Measurements from ENCODE around the gene LONP2. TPM values are rescaled to one million over a fixed set of nuclear protein-coding genes. Genes with fewer than 3 reads are reported as not detected.

Gene LONP2
- total and polyA plus RNA-seq, 4 donors = 30.0 to 304 (median 52.8) TPM

DNA sequence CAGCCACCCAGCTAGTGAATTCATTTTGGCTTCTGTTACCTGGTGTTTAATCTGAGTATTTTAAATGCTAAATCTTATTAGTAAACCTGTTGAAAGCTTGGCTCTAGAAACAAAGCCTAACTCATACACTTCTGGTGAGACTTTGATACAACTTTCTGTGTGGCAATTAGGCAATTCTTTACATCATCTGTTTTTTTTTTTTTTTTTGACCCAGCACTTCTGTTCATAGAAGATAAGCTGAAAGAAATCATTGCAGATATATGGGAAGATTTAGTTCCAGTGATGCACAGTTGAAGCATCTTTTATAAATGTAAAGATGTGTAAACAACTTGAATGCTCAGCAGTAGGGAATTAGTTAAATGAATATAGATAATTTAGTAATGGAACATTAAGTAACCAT lies 24.9 kb downstream of the LONP2 start:
- Histone ChIP-seq H3K27ac (ENCODE audit: low read depth in 1 of 2, low read length in 2 of 2) (no peak overlapping the region), H3K9ac (ENCODE audit: low read depth in 1 of 2, low read length in 2 of 2) (no peak overlapping the region), H3K9me3 (ENCODE audit: control insufficient read depth in 4 of 4, low read length in 3 of 4) (no peaks in the 10 kb centered on the region), H3K36me3 (ENCODE audit: control insufficient read depth in 4 of 4, insufficient read depth in 3 of 4, low read depth in 1 of 4, low read length in 3 of 4) (peaks cover 5 to 54% (median 26%) of the 10 kb centered on the region in 4 donors), H3K4me1 (ENCODE audit: control insufficient read depth in 4 of 4, insufficient read depth in 4 of 4, low read length in 3 of 4) (no peaks in the 10 kb centered on the region), H3K4me3 (ENCODE audit: low read depth in 1 of 3, low read length in 3 of 3) (no peak overlapping the region), H3K27me3 (ENCODE audit: control insufficient read depth in 4 of 4, insufficient read depth in 4 of 4, low read length in 3 of 4) (no peaks in the 10 kb centered on the region)
- DNase-seq (ENCODE audit: low spot score) = no peak
- TF ChIP-seq RAD21 (IDR thresholded peaks at IDR 0.05) (no peak), NR2F2 (IDR thresholded peaks at IDR 0.05) (no peak)
- TF ChIP-seq, protein P1, sequence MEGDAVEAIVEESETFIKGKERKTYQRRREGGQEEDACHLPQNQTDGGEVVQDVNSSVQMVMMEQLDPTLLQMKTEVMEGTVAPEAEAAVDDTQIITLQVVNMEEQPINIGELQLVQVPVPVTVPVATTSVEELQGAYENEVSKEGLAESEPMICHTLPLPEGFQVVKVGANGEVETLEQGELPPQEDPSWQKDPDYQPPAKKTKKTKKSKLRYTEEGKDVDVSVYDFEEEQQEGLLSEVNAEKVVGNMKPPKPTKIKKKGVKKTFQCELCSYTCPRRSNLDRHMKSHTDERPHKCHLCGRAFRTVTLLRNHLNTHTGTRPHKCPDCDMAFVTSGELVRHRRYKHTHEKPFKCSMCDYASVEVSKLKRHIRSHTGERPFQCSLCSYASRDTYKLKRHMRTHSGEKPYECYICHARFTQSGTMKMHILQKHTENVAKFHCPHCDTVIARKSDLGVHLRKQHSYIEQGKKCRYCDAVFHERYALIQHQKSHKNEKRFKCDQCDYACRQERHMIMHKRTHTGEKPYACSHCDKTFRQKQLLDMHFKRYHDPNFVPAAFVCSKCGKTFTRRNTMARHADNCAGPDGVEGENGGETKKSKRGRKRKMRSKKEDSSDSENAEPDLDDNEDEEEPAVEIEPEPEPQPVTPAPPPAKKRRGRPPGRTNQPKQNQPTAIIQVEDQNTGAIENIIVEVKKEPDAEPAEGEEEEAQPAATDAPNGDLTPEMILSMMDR (IDR thresholded peaks at IDR 0.05; ENCODE audit: low read depth, low read length, missing input control) = no peak
- TF ChIP-seq, protein P2, sequence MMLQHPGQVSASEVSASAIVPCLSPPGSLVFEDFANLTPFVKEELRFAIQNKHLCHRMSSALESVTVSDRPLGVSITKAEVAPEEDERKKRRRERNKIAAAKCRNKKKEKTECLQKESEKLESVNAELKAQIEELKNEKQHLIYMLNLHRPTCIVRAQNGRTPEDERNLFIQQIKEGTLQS (IDR thresholded peaks at IDR 0.05) = no peak

DNA sequence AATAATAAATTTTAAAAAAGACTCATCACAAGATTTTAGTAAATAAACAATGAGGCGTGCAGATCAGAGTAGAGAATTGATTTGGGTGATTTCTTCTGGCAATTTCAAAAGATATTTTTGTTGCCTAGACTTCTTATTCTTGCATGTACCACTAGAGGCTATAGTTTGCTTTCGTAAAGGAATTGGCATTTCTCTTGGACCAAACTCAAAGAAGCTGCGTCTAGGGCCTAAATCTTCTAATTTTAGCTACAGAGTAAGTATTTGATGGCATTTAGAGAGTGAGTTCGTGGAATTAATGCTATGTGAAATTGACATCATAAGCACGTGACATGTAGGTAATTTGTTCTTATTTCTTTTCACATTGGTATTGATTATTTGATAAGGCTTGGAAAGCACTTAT lies 27.6 kb downstream of the LONP2 start:
- TF ChIP-seq TAF1 (conservative IDR thresholded peaks at IDR 0.05) = no peak
- TF ChIP-seq HNF4A (conservative IDR thresholded peaks at IDR 0.05) = no peak
- TF ChIP-seq, protein P2 (IDR thresholded peaks at IDR 0.05) = no peak
- TF ChIP-seq, protein P3, sequence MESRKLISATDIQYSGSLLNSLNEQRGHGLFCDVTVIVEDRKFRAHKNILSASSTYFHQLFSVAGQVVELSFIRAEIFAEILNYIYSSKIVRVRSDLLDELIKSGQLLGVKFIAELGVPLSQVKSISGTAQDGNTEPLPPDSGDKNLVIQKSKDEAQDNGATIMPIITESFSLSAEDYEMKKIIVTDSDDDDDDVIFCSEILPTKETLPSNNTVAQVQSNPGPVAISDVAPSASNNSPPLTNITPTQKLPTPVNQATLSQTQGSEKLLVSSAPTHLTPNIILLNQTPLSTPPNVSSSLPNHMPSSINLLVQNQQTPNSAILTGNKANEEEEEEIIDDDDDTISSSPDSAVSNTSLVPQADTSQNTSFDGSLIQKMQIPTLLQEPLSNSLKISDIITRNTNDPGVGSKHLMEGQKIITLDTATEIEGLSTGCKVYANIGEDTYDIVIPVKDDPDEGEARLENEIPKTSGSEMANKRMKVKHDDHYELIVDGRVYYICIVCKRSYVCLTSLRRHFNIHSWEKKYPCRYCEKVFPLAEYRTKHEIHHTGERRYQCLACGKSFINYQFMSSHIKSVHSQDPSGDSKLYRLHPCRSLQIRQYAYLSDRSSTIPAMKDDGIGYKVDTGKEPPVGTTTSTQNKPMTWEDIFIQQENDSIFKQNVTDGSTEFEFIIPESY (IDR thresholded peaks at IDR 0.05) = no peak
- TF ChIP-seq, protein P1 (IDR thresholded peaks at IDR 0.05; ENCODE audit: low read depth, low read length, missing input control) = no peak
- no peak for TF ChIP-seq FOXA2 (IDR thresholded peaks at IDR 0.05)
- TF ChIP-seq JUND (IDR thresholded peaks at IDR 0.05) = no peak
- no peak for TF ChIP-seq YY1 (IDR thresholded peaks at IDR 0.05)
- TF ChIP-seq, protein P4, sequence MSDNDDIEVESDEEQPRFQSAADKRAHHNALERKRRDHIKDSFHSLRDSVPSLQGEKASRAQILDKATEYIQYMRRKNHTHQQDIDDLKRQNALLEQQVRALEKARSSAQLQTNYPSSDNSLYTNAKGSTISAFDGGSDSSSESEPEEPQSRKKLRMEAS (IDR thresholded peaks at IDR 0.05) = no peak
- no peak for TF ChIP-seq EGR1 (IDR thresholded peaks at IDR 0.05; ENCODE audit: low read depth in 2 of 2)
- no peak for TF ChIP-seq GABPA (IDR thresholded peaks at IDR 0.05 in 1 of 2, conservative IDR thresholded peaks at IDR 0.05 in 1 of 2)
- TF ChIP-seq FOXA1 (IDR thresholded peaks at IDR 0.05) = no peak
- TF ChIP-seq SP1 (IDR thresholded peaks at IDR 0.05) = no peak
- TF ChIP-seq RAD21 (IDR thresholded peaks at IDR 0.05) = no peak
- no peak for TF ChIP-seq NR2F2 (IDR thresholded peaks at IDR 0.05)
- TF ChIP-seq, protein P5, sequence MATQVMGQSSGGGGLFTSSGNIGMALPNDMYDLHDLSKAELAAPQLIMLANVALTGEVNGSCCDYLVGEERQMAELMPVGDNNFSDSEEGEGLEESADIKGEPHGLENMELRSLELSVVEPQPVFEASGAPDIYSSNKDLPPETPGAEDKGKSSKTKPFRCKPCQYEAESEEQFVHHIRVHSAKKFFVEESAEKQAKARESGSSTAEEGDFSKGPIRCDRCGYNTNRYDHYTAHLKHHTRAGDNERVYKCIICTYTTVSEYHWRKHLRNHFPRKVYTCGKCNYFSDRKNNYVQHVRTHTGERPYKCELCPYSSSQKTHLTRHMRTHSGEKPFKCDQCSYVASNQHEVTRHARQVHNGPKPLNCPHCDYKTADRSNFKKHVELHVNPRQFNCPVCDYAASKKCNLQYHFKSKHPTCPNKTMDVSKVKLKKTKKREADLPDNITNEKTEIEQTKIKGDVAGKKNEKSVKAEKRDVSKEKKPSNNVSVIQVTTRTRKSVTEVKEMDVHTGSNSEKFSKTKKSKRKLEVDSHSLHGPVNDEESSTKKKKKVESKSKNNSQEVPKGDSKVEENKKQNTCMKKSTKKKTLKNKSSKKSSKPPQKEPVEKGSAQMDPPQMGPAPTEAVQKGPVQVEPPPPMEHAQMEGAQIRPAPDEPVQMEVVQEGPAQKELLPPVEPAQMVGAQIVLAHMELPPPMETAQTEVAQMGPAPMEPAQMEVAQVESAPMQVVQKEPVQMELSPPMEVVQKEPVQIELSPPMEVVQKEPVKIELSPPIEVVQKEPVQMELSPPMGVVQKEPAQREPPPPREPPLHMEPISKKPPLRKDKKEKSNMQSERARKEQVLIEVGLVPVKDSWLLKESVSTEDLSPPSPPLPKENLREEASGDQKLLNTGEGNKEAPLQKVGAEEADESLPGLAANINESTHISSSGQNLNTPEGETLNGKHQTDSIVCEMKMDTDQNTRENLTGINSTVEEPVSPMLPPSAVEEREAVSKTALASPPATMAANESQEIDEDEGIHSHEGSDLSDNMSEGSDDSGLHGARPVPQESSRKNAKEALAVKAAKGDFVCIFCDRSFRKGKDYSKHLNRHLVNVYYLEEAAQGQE (IDR thresholded peaks at IDR 0.05) = no peak
- TF ChIP-seq HNF4G (IDR thresholded peaks at IDR 0.05) = no peak
- TF ChIP-seq RXRA (IDR thresholded peaks at IDR 0.05) = no peak
- Histone ChIP-seq H3K36me3 (ENCODE audit: control insufficient read depth in 4 of 4, insufficient read depth in 3 of 4, low read depth in 1 of 4, low read length in 3 of 4) (peaks cover 5 to 51% (median 28%) of the 10 kb centered on the region in 4 donors), H3K9ac (ENCODE audit: low read depth in 1 of 2, low read length in 2 of 2) (no peak overlapping the region), H3K27me3 (ENCODE audit: control insufficient read depth in 4 of 4, insufficient read depth in 4 of 4, low read length in 3 of 4) (no peaks in the 10 kb centered on the region), H3K4me1 (ENCODE audit: control insufficient read depth in 4 of 4, insufficient read depth in 4 of 4, low read length in 3 of 4) (peaks cover 0 to 4% (median 0%) of the 10 kb centered on the region in 4 donors), H3K27ac (ENCODE audit: low read depth in 1 of 2, low read length in 2 of 2) (no peak overlapping the region), H3K4me3 (ENCODE audit: low read depth in 1 of 3, low read length in 3 of 3) (no peak overlapping the region), H3K9me3 (ENCODE audit: control insufficient read depth in 4 of 4, low read length in 3 of 4) (no peaks in the 10 kb centered on the region)
- no peak for DNase-seq (ENCODE audit: low spot score)
- WGBS = 87% methylated on average over 5 of the region's 5 CpGs
